Kidney (tissue), 14 donors: Measurements from ENCODE around the gene EXOC2. TPM values are rescaled to one million over a fixed set of nuclear protein-coding genes. Genes with fewer than 3 reads are reported as not detected.
A peak's percentile ranks its signal among the peaks of the same experiment; 100 is the strongest.

Experiments used
- DNase-seq, 5 donors: peaks; one replicate each; pipeline ENCODE4 v3.0.0-alpha.2; 2013 to 2020
- FAIRE-seq: peaks from 2 replicates; lab custom pipeline; 2012; peaks lifted over from hg19 to GRCh38; lab: Jason Lieb, UNC
- H3K27ac ChIP-seq, 2 donors: one replicate each; pipeline ENCODE4 v1.7.0; 2013; ENCODE audit warnings: low read depth in 2 of 2, low read length in 2 of 2, inconsistent platforms in 1 of 2
- H3K27me3 ChIP-seq: one replicate; pipeline ENCODE4 v1.7.1; 2013; ENCODE audit warnings: low read length, inconsistent platforms; ENCODE audit not compliant: control insufficient read depth, insufficient read depth
- H3K36me3 ChIP-seq, 3 donors: one replicate each; pipeline versions ENCODE4 v1.7.0 to v1.7.1; 2013; ENCODE audit warnings: low read length in 3 of 3, control low read depth in 1 of 3, inconsistent platforms in 1 of 3; ENCODE audit not compliant: insufficient read depth in 3 of 3, control insufficient read depth in 2 of 3
- H3K4me1 ChIP-seq, 3 donors: one replicate each; pipeline versions ENCODE4 v1.7.0 to v1.7.1; 2013; ENCODE audit warnings: low read length in 3 of 3, inconsistent platforms in 1 of 3, low read depth in 1 of 3; ENCODE audit not compliant: control insufficient read depth in 2 of 3, insufficient read depth in 2 of 3
- H3K4me3 ChIP-seq, 3 donors: one replicate each; pipeline versions ENCODE4 v1.7.0 to v1.8.1; 2013; ENCODE audit warnings: low read length in 3 of 3, control low read depth in 1 of 3, inconsistent platforms in 1 of 3
- H3K9ac ChIP-seq, 3 donors: one replicate each; pipeline versions ENCODE4 v1.7.0 to v1.7.1; 2013; ENCODE audit warnings: low read length in 3 of 3, control low read depth in 1 of 3, inconsistent platforms in 1 of 3
- H3K9me3 ChIP-seq, 3 donors: one replicate each; pipeline versions ENCODE4 v1.7.0 to v1.7.1; 2013; ENCODE audit warnings: low read length in 3 of 3, control low read depth in 1 of 3, inconsistent platforms in 1 of 3; ENCODE audit not compliant: control insufficient read depth in 2 of 3, insufficient read depth in 1 of 3
- intact Hi-C: fragments of 100-400 bp; cut with DNase I; formaldehyde crosslinking; loops from one replicate; pipeline ENCODE4 v1.11.1; 2022
- polyA plus RNA-seq: library from polyadenylated mRNA; stranded (reverse); fragments of 350-450 nt; fragmentation: Illumina TruSeq; extraction: RNeasy Lipid Tissue Mini Kit (QIAGEN cat#74804); gene quantifications from one replicate; pipeline ENCODE4 v1.2.3, GENCODE V29; 2014; ENCODE audit warnings: low read depth, low replicate concordance; ENCODE audit not compliant: insufficient read depth
- total RNA-seq: library from RNA; stranded (reverse); fragmentation: NEBNext Ultra II Directional; extraction: Animal tissue kit (Norgen Biotek cat#: 25700); gene quantifications from one replicate; pipeline ENCODE4 v1.2.1, GENCODE V29; 2021
- TF ChIP-seq, protein P1 (sequence below): IDR thresholded peaks from 3 replicates; pipeline ENCODE4 v1.5.1; 2012; ENCODE audit warnings: mild to moderate bottlenecking, moderate library complexity, borderline replicate concordance; ENCODE audit not compliant: insufficient read depth; ENCODE audit errors: extremely low read depth
- donor health status: control.
- donor health status: control.
- donor health status: control.
- donor health status: control.
- donor health status: control.
- donor health status: DM: yes; HTN: yes; CAD: no.
- donor health status: Normal renal cell carcinoma (clear cell type).

EXOC2 gene
- total and polyA plus RNA-seq, 2 donors from 2014 or later, result 8.6 to 21.7 TPM

DNA sequence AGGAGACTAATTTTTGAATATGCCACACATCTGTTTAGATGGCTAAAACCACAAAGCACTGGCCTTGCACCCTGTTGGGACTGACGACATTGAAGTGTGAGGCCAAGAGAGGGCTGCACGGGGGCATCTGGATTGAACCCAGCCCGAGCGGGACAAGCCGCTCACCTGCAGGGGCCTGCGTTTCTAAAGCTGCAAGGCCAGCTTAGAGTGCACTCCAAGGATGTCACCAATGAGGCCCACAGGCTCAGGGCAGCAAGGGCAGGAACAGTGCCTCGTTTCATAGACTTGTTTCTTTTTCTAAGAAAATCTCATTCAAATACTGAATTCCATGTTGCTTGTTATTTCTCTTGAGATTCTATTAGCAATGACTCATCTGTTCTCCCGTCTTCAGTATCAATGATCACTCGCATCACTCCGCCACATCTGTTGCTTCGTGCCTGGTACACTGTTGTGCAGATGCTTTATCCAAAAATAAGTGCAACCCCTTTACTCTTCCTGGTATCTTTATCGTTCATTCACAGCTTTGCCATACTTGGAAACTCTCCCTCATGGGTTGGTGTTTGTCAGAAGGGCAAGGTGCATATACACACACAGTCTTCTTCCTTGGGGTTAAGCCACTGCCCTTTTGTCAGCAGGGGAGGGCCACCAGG, 181.3 kb downstream of the EXOC2 start:
- H3K9ac ChIP-seq, result no peak overlapping the region
- H3K9me3 ChIP-seq, result no peaks in the 10 kb centered on the region
- H3K36me3 ChIP-seq, result no peaks in the 10 kb centered on the region
- H3K27ac ChIP-seq, result no peak overlapping the region
- TF ChIP-seq, protein P1, sequence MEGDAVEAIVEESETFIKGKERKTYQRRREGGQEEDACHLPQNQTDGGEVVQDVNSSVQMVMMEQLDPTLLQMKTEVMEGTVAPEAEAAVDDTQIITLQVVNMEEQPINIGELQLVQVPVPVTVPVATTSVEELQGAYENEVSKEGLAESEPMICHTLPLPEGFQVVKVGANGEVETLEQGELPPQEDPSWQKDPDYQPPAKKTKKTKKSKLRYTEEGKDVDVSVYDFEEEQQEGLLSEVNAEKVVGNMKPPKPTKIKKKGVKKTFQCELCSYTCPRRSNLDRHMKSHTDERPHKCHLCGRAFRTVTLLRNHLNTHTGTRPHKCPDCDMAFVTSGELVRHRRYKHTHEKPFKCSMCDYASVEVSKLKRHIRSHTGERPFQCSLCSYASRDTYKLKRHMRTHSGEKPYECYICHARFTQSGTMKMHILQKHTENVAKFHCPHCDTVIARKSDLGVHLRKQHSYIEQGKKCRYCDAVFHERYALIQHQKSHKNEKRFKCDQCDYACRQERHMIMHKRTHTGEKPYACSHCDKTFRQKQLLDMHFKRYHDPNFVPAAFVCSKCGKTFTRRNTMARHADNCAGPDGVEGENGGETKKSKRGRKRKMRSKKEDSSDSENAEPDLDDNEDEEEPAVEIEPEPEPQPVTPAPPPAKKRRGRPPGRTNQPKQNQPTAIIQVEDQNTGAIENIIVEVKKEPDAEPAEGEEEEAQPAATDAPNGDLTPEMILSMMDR, result no peak
- intact Hi-C loops, result no loop called here
- no peak overlapping the region for H3K4me3 ChIP-seq
- no peaks in the 10 kb centered on the region for H3K27me3 ChIP-seq
- DNase-seq (no peak), FAIRE-seq (no peak)
- no peaks in the 10 kb centered on the region for H3K4me1 ChIP-seq

DNA sequence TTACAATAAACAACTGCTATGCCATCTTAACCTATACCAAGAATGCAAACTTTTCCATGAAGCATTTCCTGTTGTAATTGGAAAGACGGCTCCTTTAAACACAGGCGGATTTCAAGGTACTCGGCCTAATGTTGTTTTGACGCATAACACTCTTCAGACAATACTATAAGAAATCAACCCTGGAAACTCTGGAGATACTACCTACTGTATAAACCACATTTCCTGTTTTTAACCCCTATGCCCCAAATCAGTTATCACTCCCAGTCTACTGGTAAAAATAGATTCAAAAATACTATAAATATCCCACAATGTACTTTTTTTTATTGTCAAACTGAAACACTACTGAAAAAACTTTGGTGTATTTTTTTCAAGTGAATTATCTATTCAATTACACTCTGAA, 183.3 kb downstream of the EXOC2 start:
- Histone ChIP-seq H3K9me3 (no peaks in the 10 kb centered on the region), H3K9ac (no peak overlapping the region), H3K27ac (no peak overlapping the region), H3K27me3 (no peaks in the 10 kb centered on the region), H3K4me3 (no peak overlapping the region), H3K4me1 (no peaks in the 10 kb centered on the region), H3K36me3 (no peaks in the 10 kb centered on the region)
- TF ChIP-seq, protein P1, result no peak
- intact Hi-C loops, result no loop called here
- DNase-seq (peak in 1 of 5 donors; percentile 5), FAIRE-seq (no peak)

DNA sequence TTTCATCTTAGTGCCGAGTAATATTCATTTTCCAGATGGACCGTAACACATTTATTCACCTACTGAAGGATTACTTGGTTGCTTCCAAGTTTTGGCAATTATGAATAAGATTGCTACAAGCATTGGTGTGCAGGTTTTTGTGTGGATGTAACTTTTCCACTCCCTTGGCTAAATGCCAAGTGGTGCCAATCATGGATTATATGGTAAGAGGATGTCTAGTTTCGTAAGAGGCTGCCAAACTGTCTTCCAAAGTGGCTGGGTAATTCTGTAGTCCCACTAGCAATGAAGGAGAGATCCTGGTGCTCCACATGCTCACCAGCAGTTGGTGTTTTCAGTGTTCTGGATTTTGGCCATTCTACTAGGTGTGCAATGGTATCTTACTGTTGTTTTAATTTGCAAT, 184.3 kb downstream of the EXOC2 start:
- intact Hi-C loops, result no loop called here
- FAIRE-seq (no peak), DNase-seq (no peak)
- Histone ChIP-seq H3K4me1 (no peaks in the 10 kb centered on the region), H3K4me3 (no peak overlapping the region), H3K36me3 (no peaks in the 10 kb centered on the region), H3K27ac (no peak overlapping the region), H3K9me3 (no peaks in the 10 kb centered on the region), H3K9ac (no peak overlapping the region), H3K27me3 (no peaks in the 10 kb centered on the region)
- TF ChIP-seq, protein P1, result no peak

DNA sequence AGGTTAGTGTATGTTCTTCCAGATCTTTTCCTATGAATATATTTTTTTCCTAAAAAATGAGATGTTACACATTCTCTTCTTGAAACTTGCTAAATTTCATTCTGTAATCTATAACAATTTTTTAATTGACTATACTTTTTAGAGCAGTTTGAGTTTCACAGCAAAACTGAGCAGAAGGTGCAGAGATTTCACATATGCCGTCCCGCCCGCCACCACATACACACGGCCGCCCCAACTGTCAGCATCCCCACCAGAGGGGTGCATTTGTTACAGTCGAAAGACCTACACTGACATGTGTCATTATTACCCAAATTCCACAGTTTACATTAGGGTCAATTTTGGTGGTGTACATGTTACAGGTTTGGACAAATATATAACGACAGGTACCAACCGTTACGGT, 184.9 kb downstream of the EXOC2 start:
- TF ChIP-seq, protein P1, result no peak
- no peak for FAIRE-seq
- intact Hi-C loops, result no loop called here

More for the DNA sequence above, 184.9 kb downstream of the EXOC2 start:
- H3K9me3 ChIP-seq, result no peaks in the 10 kb centered on the region
- H3K4me3 ChIP-seq, result no peak overlapping the region
- no peaks in the 10 kb centered on the region for H3K27me3 ChIP-seq
- no peak overlapping the region for H3K27ac ChIP-seq
- H3K9ac ChIP-seq, result no peak overlapping the region
- H3K36me3 ChIP-seq, result no peaks in the 10 kb centered on the region
- H3K4me1 ChIP-seq, result no peaks in the 10 kb centered on the region
- no peak for DNase-seq
